HEK293 (cell line): ENCODE data around the gene SLC36A3.

Experiments
- ZFP37 ChIP-seq: fragments of 450-650 bp; formaldehyde crosslinking; IDR thresholded peaks from 2 replicates; pipeline ENCODE4 v1.5.1; 2016; ENCODE audit warnings: missing biosample characterization, missing genetic modification characterization
- ZNF214 ChIP-seq: fragments of 450-650 bp; formaldehyde crosslinking; IDR thresholded peaks from 2 replicates; pipeline ENCODE4 v1.5.1; 2017; ENCODE audit warnings: missing biosample characterization, mild to moderate bottlenecking, missing genetic modification characterization, borderline replicate concordance

DNA sequence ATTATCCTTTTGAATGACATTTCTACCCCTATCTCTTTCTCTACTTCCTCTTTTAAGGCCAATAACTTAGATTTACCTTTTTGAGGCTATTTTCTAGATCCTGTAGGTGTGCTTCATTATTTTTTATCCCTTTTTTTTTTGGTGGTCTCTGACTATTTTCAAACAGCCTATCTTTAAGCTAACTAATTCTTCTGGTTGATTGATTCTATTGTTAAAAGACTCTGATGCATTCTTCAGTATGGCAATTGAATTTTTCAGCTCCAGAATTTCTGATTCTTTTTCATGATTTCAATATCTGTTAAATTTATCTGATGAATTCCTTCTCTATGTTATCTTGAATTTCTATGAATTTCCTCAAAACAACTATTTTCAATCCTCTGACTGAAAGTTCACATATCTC, 7.4 kb upstream of the SLC36A3 start:
- TF ChIP-seq ZFP37 (tag by site-specific recombination) (no peak), ZNF214 (tag by site-specific recombination) (no peak)
